Measurements from ENCODE around the gene FAM200A. TPM values are rescaled to one million over a fixed set of nuclear protein-coding genes. Genes with fewer than 3 reads are reported as not detected.

The FAM200A gene
- total and polyA plus RNA-seq, 2 of the 13 experiments (the other 11 are each of a cell fraction or from before 2014, with no cell fraction given) = 4.7 to 6.3 TPM

GRCh38 chr7:99579281-99579955 lies 27.5 kb upstream of the FAM200A start:
- no peaks in the 10 kb centered on the region for H4K20me1 ChIP-seq (ENCODE audit: insufficient read depth, low read length)
- no peaks in the 10 kb centered on the region for H3K79me2 ChIP-seq (ENCODE audit: insufficient read depth, low read length)
- TF ChIP-seq NFYC (CRISPR knock-in tag; IDR thresholded peaks at IDR 0.05) = no peak
- TF ChIP-seq ZFAT (CRISPR knock-in tag; conservative IDR thresholded peaks at IDR 0.05) = no peak
- TF ChIP-seq MED13 (CRISPR knock-in tag; IDR thresholded peaks at IDR 0.05) = no peak
- peak; percentile 18; the same call in 1 of the 2 replicates for TF ChIP-seq POLR2G (IDR thresholded peaks at IDR 0.05; ENCODE audit: low read depth, low read length)
- TF ChIP-seq HES4 (CRISPR knock-in tag; IDR thresholded peaks at IDR 0.05; ENCODE audit: borderline replicate concordance) = no peak
- TF ChIP-seq ZBTB40 (IDR thresholded peaks at IDR 0.05) = peak; percentile 55
- TF ChIP-seq ZBTB40 (CRISPR knock-in tag; IDR thresholded peaks at IDR 0.05) = no peak
- TF ChIP-seq CHCHD3 (CRISPR knock-in tag; IDR thresholded peaks at IDR 0.05) = no peak
- no peak for TF ChIP-seq CHD2 (IDR thresholded peaks at IDR 0.05; ENCODE audit: low read depth, low read length)
- TF ChIP-seq MXD4 (CRISPR knock-in tag; IDR thresholded peaks at IDR 0.05) = no peak
- intact Hi-C loops (cut with micrococcal nuclease; ENCODE audit: unreplicated experiment) (no loop called here), in situ Hi-C loops (cut with HindIII; ENCODE audit: extremely low pct_ligation_motif_present, low pct_unique_long_range_greater_than_20kb) (no loop called here)
- H3K4me3 ChIP-seq (replicated peaks in 1 of 3; ENCODE audit: insufficient read depth in 1 of 3, low read depth in 2 of 3, low read length in 3 of 3) = peak overlapping the region in 1 of 3 experiments; percentile 64; a peak in 1 of 6 replicates
- FAIRE-seq (no peak), ATAC-seq (no peak), DNase-seq (ENCODE audit: low spot score) (no peak)
- WGBS (ENCODE audit: low lambda C conversion rate) = 86% methylated on average over 10 of the region's 10 CpGs
- BruUV-seq (replicated peaks) = no TSS peak
- no peak overlapping the region for H3K9ac ChIP-seq (ENCODE audit: insufficient read depth, low read depth, low read length)
- H3K4me1 ChIP-seq (ENCODE audit: insufficient read depth, low read length) = peaks cover 5% of the 10 kb centered on the region; the same call in 1 of the 2 replicates
- peak overlapping the region; percentile 80; the same call in 1 of the 2 replicates for H3K4me2 ChIP-seq (ENCODE audit: low read depth, low read length)
- H3K27ac ChIP-seq (ENCODE audit: extremely low read length, insufficient read depth, low read length) = no peak overlapping the region
- H2AFZ ChIP-seq (ENCODE audit: low read length) = no peak overlapping the region
- H3K27me3 ChIP-seq (ENCODE audit: control insufficient read depth in 1 of 2, insufficient read depth in 2 of 2, low read length in 2 of 2) = no peaks in the 10 kb centered on the region
- POLR2A ChIA-PET = interaction anchor here (1.4 kb wide), 1 partner anchor 21 kb away, joined by 17 read pairs; the partner anchor contains the start of gene ZNF655
- H3K9me3 ChIP-seq (ENCODE audit: low read length) = no peaks in the 10 kb centered on the region
- 0 out of 5 replicates have a peak, but pooled peaks cover 0 to 3% of the 10 kb centered on the region in 2 experiments for H3K36me3 ChIP-seq (replicated peaks in 1 of 2; ENCODE audit: control insufficient read depth in 1 of 2, insufficient read depth in 2 of 2, low read length in 2 of 2)
- CTCF ChIA-PET (ENCODE audit: low intra/inter-chr PET ratio, low total read pairs) = no interaction called here

Measured in HepG2 (cell line).